Natural killer cell (primary cell): ENCODE data around the gene DNAAF5. TPM values are rescaled to one million over a fixed set of nuclear protein-coding genes. Genes with fewer than 3 reads are reported as not detected.
"Not testable (repeated sequence)": the region's sequence is repeated elsewhere in the genome, so short reads cannot be mapped to it uniquely, and the experiment has no call there.

Source experiments
- ATAC-seq, 3 donors: fragments of 150-1000 bp in 2 of 3; fragments of 200-7000 bp in 1 of 3; cut with Tn5 transposase; 1 replicate in 1 of 3; 2 replicates in 2 of 3; pipeline ENCODE4 v1.10.0; 2021; ENCODE audit warnings: mild to moderate bottlenecking in 2 of 3, moderate library complexity in 2 of 3
- DNase-seq, 2 donors: peaks; one replicate each; pipeline versions ENCODE4 v3.0.0 to v3.0.0-alpha.2; 2013 to 2021; ENCODE audit warnings: mixed read lengths in 1 of 2
- H3K27ac ChIP-seq: one replicate; pipeline ENCODE4 v1.5.1; 2013; ENCODE audit warnings: mild to moderate bottlenecking, low read length
- H3K27me3 ChIP-seq: one replicate; pipeline ENCODE4 v1.6.1; 2013; ENCODE audit warnings: low read length; ENCODE audit not compliant: control insufficient read depth, insufficient read depth
- H3K36me3 ChIP-seq: one replicate; pipeline ENCODE4 v1.6.1; 2013; ENCODE audit warnings: low read length; ENCODE audit not compliant: control insufficient read depth, insufficient read depth
- H3K4me1 ChIP-seq: one replicate; pipeline ENCODE4 v1.6.1; 2013; ENCODE audit warnings: low read length; ENCODE audit not compliant: control insufficient read depth, insufficient read depth
- H3K4me3 ChIP-seq: one replicate; pipeline ENCODE4 v1.5.1; 2013; ENCODE audit warnings: low read length
- H3K9me3 ChIP-seq: one replicate; pipeline ENCODE4 v1.6.1; 2013; ENCODE audit warnings: low read length; ENCODE audit not compliant: control insufficient read depth, insufficient read depth
- H3K27ac Mint-ChIP-seq, 2 donors: one replicate each; pipeline ENCODE4 v1.8.0; 2022; ENCODE audit warnings: mild to moderate bottlenecking in 2 of 2, mixed read lengths in 2 of 2, moderate library complexity in 1 of 2
- H3K27me3 Mint-ChIP-seq, 2 donors: one replicate each; pipeline ENCODE4 v1.8.0; 2022; ENCODE audit warnings: low read depth in 2 of 2, mixed read lengths in 2 of 2
- H3K36me3 Mint-ChIP-seq: one replicate; pipeline ENCODE4 v1.8.0; 2022; ENCODE audit warnings: mixed read lengths
- H3K4me1 Mint-ChIP-seq, 2 donors: one replicate each; pipeline ENCODE4 v1.8.0; 2022; ENCODE audit warnings: mixed read lengths in 2 of 2
- H3K4me3 Mint-ChIP-seq: one replicate; pipeline ENCODE4 v1.8.0; 2022; ENCODE audit warnings: mild to moderate bottlenecking, moderate library complexity, mixed read lengths
- H3K9me3 Mint-ChIP-seq, 2 donors: one replicate each; pipeline ENCODE4 v1.8.0; 2022; ENCODE audit warnings: mixed read lengths in 2 of 2
- WGBS: methylation state at CpG from one replicate; pipeline ENCODE4 v1.1.7; 2013; ENCODE audit warnings: missing lambda C conversion rate; ENCODE audit not compliant: insufficient coverage; 5-methylcytosine and 5-hydroxymethylcytosine counted together
- intact Hi-C: fragments of 100-400 bp; cut with micrococcal nuclease; formaldehyde crosslinking; loops from one replicate; pipeline ENCODE4 v1.14.2; 2022
- total RNA-seq, 4 donors: library from RNA; stranded (reverse); fragments of 120-200 nt in 1 of 4; gene quantifications; one replicate each; pipeline versions ENCODE4 v1.2.3 to v1.2.4, GENCODE V29; 2013 to 2022
- TF ChIP-seq, protein P1 (sequence below): fragments of 200-600 bp; IDR thresholded peaks from one replicate; pipeline ENCODE4 v1.8.0; 2022; ENCODE audit warnings: antibody characterized with exemption

Gene DNAAF5
- total RNA-seq, 3 donors from 2014 or later (not counting 1 experiment from before 2014, with no cell fraction given): 6.7 to 10.3 (median 10.3) TPM

- H3K27ac ChIP-seq: no peak overlapping the region
- H3K4me3 ChIP-seq: no peak overlapping the region
- no peak for ATAC-seq
- H3K36me3 ChIP-seq: no peaks in the 10 kb centered on the region
- TF ChIP-seq, protein P1, sequence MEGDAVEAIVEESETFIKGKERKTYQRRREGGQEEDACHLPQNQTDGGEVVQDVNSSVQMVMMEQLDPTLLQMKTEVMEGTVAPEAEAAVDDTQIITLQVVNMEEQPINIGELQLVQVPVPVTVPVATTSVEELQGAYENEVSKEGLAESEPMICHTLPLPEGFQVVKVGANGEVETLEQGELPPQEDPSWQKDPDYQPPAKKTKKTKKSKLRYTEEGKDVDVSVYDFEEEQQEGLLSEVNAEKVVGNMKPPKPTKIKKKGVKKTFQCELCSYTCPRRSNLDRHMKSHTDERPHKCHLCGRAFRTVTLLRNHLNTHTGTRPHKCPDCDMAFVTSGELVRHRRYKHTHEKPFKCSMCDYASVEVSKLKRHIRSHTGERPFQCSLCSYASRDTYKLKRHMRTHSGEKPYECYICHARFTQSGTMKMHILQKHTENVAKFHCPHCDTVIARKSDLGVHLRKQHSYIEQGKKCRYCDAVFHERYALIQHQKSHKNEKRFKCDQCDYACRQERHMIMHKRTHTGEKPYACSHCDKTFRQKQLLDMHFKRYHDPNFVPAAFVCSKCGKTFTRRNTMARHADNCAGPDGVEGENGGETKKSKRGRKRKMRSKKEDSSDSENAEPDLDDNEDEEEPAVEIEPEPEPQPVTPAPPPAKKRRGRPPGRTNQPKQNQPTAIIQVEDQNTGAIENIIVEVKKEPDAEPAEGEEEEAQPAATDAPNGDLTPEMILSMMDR: no peak
- Mint-ChIP-seq H3K27ac (no peak overlapping the region), H3K27me3 (peaks cover 8 to 19% of the 10 kb centered on the region in 2 donors), H3K36me3 (no peaks in the 10 kb centered on the region), H3K4me1 (no peaks in the 10 kb centered on the region), H3K4me3 (no peak overlapping the region), H3K9me3 (no peaks in the 10 kb centered on the region)
- DNase-seq: no peak
- 90% methylated on average over 19 of the region's 19 CpGs for WGBS
- intact Hi-C loops: no loop called here
- H3K9me3 ChIP-seq: no peaks in the 10 kb centered on the region
- no peaks in the 10 kb centered on the region for H3K27me3 ChIP-seq
- H3K4me1 ChIP-seq: no peaks in the 10 kb centered on the region
Measured at GRCh38 chr7:801940-802381, 75.5 kb downstream of the DNAAF5 start.

DNA sequence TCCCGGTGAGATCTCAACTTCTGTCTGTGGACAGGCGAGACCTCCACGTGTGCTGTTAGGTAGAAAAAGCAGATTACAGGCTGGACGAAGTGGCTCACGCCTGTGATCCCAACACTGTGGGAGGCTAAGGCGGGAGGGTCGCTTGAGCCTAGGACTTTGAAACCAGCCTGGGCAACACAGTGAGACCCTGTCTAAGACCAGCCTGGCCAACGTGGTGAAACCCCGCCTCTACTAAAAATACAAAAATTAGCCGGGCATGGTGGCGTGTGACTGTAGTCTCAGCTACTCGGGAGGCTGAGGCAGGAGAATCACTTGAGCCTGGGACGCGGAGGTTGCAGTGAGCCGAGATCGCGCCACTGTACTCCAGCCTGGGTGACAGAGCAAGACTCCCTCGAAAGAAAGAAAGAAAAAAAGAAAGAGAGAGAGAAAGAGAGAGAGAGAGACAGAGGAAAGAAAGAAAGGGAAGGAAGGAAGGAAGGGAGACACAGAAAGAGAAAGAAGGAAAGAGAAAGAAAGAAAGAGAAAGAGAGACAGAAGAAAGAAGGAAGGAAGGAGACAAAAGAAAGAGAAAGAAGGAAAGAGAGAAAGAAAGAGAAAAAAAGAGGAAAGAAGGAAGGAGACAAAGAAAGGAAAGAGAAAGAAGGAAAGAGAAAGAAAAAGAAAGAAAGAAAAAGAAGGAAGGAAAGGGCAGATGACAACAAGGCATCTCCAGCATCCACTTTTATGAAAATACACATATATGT is 76.2 kb downstream of the DNAAF5 start:
- H3K9me3 Mint-ChIP-seq: no peaks in the 10 kb centered on the region
- H3K27ac ChIP-seq: no peak overlapping the region
- H3K4me3 Mint-ChIP-seq: no peak overlapping the region
- H3K4me3 ChIP-seq: no peak overlapping the region
- no peaks in the 10 kb centered on the region for H3K4me1 ChIP-seq
- H3K27me3 Mint-ChIP-seq: peaks cover 10 to 19% of the 10 kb centered on the region in 2 donors
- no peaks in the 10 kb centered on the region for H3K9me3 ChIP-seq
- H3K4me1 Mint-ChIP-seq: no peaks in the 10 kb centered on the region
- H3K27ac Mint-ChIP-seq: no peak overlapping the region
- TF ChIP-seq, protein P1: no peak
- ATAC-seq (no peak), DNase-seq (no peak)
- H3K36me3 ChIP-seq: no peaks in the 10 kb centered on the region
- no peaks in the 10 kb centered on the region for H3K36me3 Mint-ChIP-seq
- H3K27me3 ChIP-seq: no peaks in the 10 kb centered on the region
- 93% methylated on average over 18 of the region's 18 CpGs for WGBS
- intact Hi-C loops: no loop called here

DNA sequence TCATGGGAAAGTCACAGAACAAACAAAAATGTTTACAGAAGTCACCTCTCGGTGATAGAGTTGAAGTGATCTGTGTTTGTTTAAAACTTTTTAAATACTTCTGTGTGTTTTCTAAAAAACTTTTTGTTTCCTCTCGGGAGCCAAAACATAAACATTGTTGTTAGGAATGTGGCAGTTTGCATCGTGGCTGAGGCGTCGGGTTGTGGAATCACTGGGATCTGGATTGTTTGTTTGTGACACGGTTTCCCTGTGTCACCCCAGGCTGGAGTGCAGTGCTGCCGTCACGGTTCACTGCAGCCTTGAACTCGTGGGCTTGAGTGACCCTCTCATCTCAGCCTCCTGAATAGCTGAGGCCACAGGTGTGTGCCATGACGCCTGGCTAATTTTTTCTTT is 76.7 kb downstream of the DNAAF5 start:
- Histone ChIP-seq H3K36me3 (no peaks in the 10 kb centered on the region), H3K27me3 (peaks cover 2% of the 10 kb centered on the region), H3K4me1 (no peaks in the 10 kb centered on the region), H3K9me3 (no peaks in the 10 kb centered on the region), H3K27ac (no peak overlapping the region), H3K4me3 (no peak overlapping the region)
- ATAC-seq (no peak), DNase-seq (no peak)
- no peak overlapping the region for H3K27ac Mint-ChIP-seq
- WGBS: 81% methylated on average over 9 of the region's 10 CpGs
- no peaks in the 10 kb centered on the region for H3K9me3 Mint-ChIP-seq
- H3K4me3 Mint-ChIP-seq: no peak overlapping the region
- TF ChIP-seq, protein P1: no peak
- H3K27me3 Mint-ChIP-seq: peaks cover 16 to 24% of the 10 kb centered on the region in 2 donors
- H3K36me3 Mint-ChIP-seq: no peaks in the 10 kb centered on the region
- intact Hi-C loops: no loop called here
- H3K4me1 Mint-ChIP-seq: no peaks in the 10 kb centered on the region

DNA sequence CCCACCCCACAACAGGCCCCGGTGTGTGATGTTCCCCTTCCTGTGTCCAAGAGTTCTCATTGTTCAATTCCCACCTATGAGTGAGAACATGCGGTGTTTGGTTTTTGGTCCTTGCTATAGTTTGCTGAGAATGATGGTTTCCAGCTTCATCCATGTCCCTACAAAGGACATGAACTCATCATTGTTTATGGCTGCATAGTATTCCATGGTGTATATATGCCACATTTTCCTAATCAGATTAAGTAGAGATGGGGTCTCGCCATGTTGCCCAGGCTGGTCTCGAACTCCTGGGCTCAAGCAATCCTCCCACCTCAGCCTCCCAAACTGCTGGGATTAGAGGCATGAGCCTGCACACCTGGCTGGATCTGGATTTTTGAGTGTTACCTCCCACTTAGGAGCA is 77.3 kb downstream of the DNAAF5 start:
- ATAC-seq, DNase-seq, H3K27ac ChIP-seq, H3K4me1 ChIP-seq, H3K27me3 ChIP-seq, H3K9me3 ChIP-seq, H3K4me3 ChIP-seq, H3K36me3 ChIP-seq, H3K9me3 Mint-ChIP-seq, H3K4me1 Mint-ChIP-seq, intact Hi-C loops, H3K27ac Mint-ChIP-seq, H3K4me3 Mint-ChIP-seq, H3K36me3 Mint-ChIP-seq: not testable (repeated sequence)
- peaks cover 20 to 27% of the 10 kb centered on the region in 2 donors for H3K27me3 Mint-ChIP-seq
- WGBS: 68% methylated on average over 3 of the region's 4 CpGs
